NCI-H345 treated with DMSO at 0.1 percent for 48 hours (cell line): ENCODE measurements around the gene DYSF.

Experiments used
- DNase-seq: peaks from one replicate; lab custom pipeline; 2025; ENCODE audit not compliant: unreplicated experiment; lab: John Stamatoyannopoulos, UW

The DYSF gene

GRCh38 chr2:71700041-71700657 lies 246.8 kb downstream of the DYSF start:
- peak; percentile 36 for DNase-seq

GRCh38 chr2:71700658-71701397 lies 247.5 kb downstream of the DYSF start:
- DNase-seq = no peak

- DNase-seq = no peak
These were observed 249.0 kb downstream of the DYSF start for GRCh38 chr2:71702071-71702970.

- no peak for DNase-seq
These were observed 249.9 kb downstream of the DYSF start for GRCh38 chr2:71702971-71703898.

GRCh38 chr2:71704131-71704561 lies 250.8 kb downstream of the DYSF start:
- DNase-seq = no peak

GRCh38 chr2:71704688-71705087 lies 251.3 kb downstream of the DYSF start:
- DNase-seq = no peak

GRCh38 chr2:71705171-71705960 lies 252.0 kb downstream of the DYSF start:
- no peak for DNase-seq

- DNase-seq = no peak
These were observed 252.8 kb downstream of the DYSF start for GRCh38 chr2:71706121-71706520.

- no peak for DNase-seq
These were observed 253.5 kb downstream of the DYSF start for GRCh38 chr2:71706836-71707235.

- DNase-seq = no peak
These were observed 257.2 kb downstream of the DYSF start for GRCh38 chr2:71710367-71711132.

GRCh38 chr2:71711133-71711855 lies 257.9 kb downstream of the DYSF start:
- DNase-seq = no peak

- DNase-seq = no peak
These were observed 258.9 kb downstream of the DYSF start for GRCh38 chr2:71712158-71712818.

- no peak for DNase-seq
These were observed 260.5 kb downstream of the DYSF start for GRCh38 chr2:71713581-71714580.

GRCh38 chr2:71714601-71715240 lies 261.4 kb downstream of the DYSF start:
- no peak for DNase-seq

GRCh38 chr2:71715241-71715750 lies 261.9 kb downstream of the DYSF start:
- no peak for DNase-seq
